Testis (tissue), 2 donors: ENCODE results near the gene SMG6.

Source experiments
- CTCF ChIP-seq, 3 experiments: fragments of 450-650 bp in 2 of 3; fragments of 200-600 bp in 1 of 3; sonication (generic) in 1 of 3; IDR thresholded peaks; one replicate each; pipeline ENCODE4 v1.5.1; 2016 to 2019; ENCODE audit warnings: antibody characterized with exemption in 3 of 3, mild to moderate bottlenecking in 2 of 3, moderate library complexity in 1 of 3
- POLR2A ChIP-seq: fragments of 450-650 bp; IDR thresholded peaks from one replicate; pipeline ENCODE4 v1.6.1; 2017; ENCODE audit warnings: antibody characterized with exemption, mild to moderate bottlenecking, moderate library complexity

GRCh38 chr17:2194889-2195335, 108.7 kb downstream of the SMG6 start:
- no peak for TF ChIP-seq CTCF (IDR thresholded peaks at IDR 0.05)
- no peak for TF ChIP-seq POLR2A
